GM12878 (cell line): ENCODE data around the gene ITPR2. TPM values are rescaled to one million over a fixed set of nuclear protein-coding genes. Genes with fewer than 3 reads are reported as not detected.

ENCODE experiments used
- ASH2L ChIP-seq: fragments of 300-600, 200-600 bp; sonication (generic); IDR thresholded peaks from 2 replicates; pipeline ENCODE4 v1.6.1; 2017; ENCODE audit warnings: low read depth, mild to moderate bottlenecking, borderline replicate concordance
- BCLAF1 ChIP-seq: fragments of 450-650 bp; IDR thresholded peaks from 2 replicates; pipeline ENCODE4 v1.6.1; 2017; ENCODE audit warnings: antibody characterized with exemption, mild to moderate bottlenecking, moderate library complexity
- BHLHE40 ChIP-seq, 2 experiments: fragments of 450-650 bp in 1 of 2; IDR thresholded peaks; 2 replicates each; pipeline ENCODE4 v1.6.1; 2011 to 2017; ENCODE audit warnings: low read depth in 2 of 2, borderline replicate concordance in 1 of 2, improper control_type of control experiment in 1 of 2, low read length in 1 of 2, mild to moderate bottlenecking in 1 of 2
- CBX3 ChIP-seq: fragments of 200-600 bp; sonication (generic); IDR thresholded peaks from 2 replicates; pipeline ENCODE4 v1.6.1; 2016; ENCODE audit warnings: low read depth, borderline replicate concordance
- CREB1 ChIP-seq: IDR thresholded peaks from 2 replicates; pipeline ENCODE4 v1.6.1; 2012; ENCODE audit warnings: low read depth, mild to moderate bottlenecking, inconsistent platforms
- ESRRA ChIP-seq: IDR thresholded peaks from 2 replicates; pipeline ENCODE4 v1.6.1; 2012; ENCODE audit warnings: mild to moderate bottlenecking, low read length, improper control_type of control experiment
- ETV6 ChIP-seq, 2 experiments: fragments of 450-650 bp in 1 of 2; IDR thresholded peaks in 1 of 2; conservative IDR thresholded peaks in 1 of 2; 2 replicates each; pipeline ENCODE4 v1.6.1; 2014; ENCODE audit warnings: antibody characterized with exemption in 1 of 2, borderline replicate concordance in 1 of 2, low read depth in 1 of 2, mild to moderate bottlenecking in 1 of 2, moderate library complexity in 1 of 2
- GABPA ChIP-seq: IDR thresholded peaks from 2 replicates; pipeline ENCODE4 v1.6.1; 2014; ENCODE audit warnings: antibody characterized with exemption, low read depth, mild to moderate bottlenecking, inconsistent platforms
- GATAD2B ChIP-seq: fragments of 450-650 bp; conservative IDR thresholded peaks from 2 replicates; pipeline ENCODE4 v1.6.1; 2017; ENCODE audit warnings: low read depth, mild to moderate bottlenecking, moderate library complexity
- HDAC2 ChIP-seq: fragments of 200-600 bp; sonication (generic); IDR thresholded peaks from 2 replicates; pipeline ENCODE4 v1.6.1; 2017
- IKZF1 ChIP-seq: fragments of 450-650 bp; conservative IDR thresholded peaks from 2 replicates; pipeline ENCODE4 v1.6.1; 2017; ENCODE audit warnings: antibody characterized with exemption, mild to moderate bottlenecking
- JUNB ChIP-seq: IDR thresholded peaks from 2 replicates; pipeline ENCODE4 v1.6.1; 2016; ENCODE audit warnings: antibody characterized with exemption, mild to moderate bottlenecking
- MTA2 ChIP-seq: fragments of 450-650 bp; IDR thresholded peaks from 2 replicates; pipeline ENCODE4 v1.6.1; 2016; ENCODE audit warnings: low read depth, mild to moderate bottlenecking, moderate library complexity
- MXI1 ChIP-seq: fragments of 150-350 bp; IDR thresholded peaks from 2 replicates; pipeline ENCODE4 v1.6.1; 2011; ENCODE audit warnings: low read depth, mild to moderate bottlenecking, inconsistent platforms, low read length, improper control_type of control experiment
- MYC ChIP-seq: IDR thresholded peaks from 2 replicates; pipeline ENCODE4 v1.6.1; 2011; ENCODE audit warnings: mild to moderate bottlenecking, low read length, moderate library complexity, inconsistent platforms; ENCODE audit not compliant: insufficient read depth, insufficient replicate concordance, insufficient read length, severe bottlenecking
- NR2C2 ChIP-seq: IDR thresholded peaks from 2 replicates; pipeline ENCODE4 v1.6.1; 2011; ENCODE audit warnings: borderline replicate concordance, low read depth; ENCODE audit not compliant: control insufficient read depth, insufficient read length
- PML ChIP-seq: IDR thresholded peaks from 2 replicates; pipeline ENCODE4 v1.6.1; 2012; ENCODE audit warnings: low read length, inconsistent platforms
- RAD21 ChIP-seq: IDR thresholded peaks from 2 replicates; pipeline ENCODE4 v1.6.1; 2011; ENCODE audit warnings: mild to moderate bottlenecking, low read depth, low read length, moderate library complexity; ENCODE audit not compliant: insufficient read depth
- RAD51 ChIP-seq: fragments of 450-650 bp; IDR thresholded peaks from 2 replicates; pipeline ENCODE4 v1.6.1; 2016; ENCODE audit warnings: moderate library complexity, mild to moderate bottlenecking, inconsistent platforms
- RCOR1 ChIP-seq: conservative IDR thresholded peaks from 2 replicates; pipeline ENCODE4 v1.6.1; 2012; ENCODE audit warnings: low read depth, low read length, improper control_type of control experiment
- RELA ChIP-seq: fragments of 450-650 bp; IDR thresholded peaks from 2 replicates; pipeline ENCODE4 v1.8.0; 2014; ENCODE audit warnings: borderline replicate concordance; ENCODE audit not compliant: partially characterized antibody
- SMC3 ChIP-seq: IDR thresholded peaks from 2 replicates; pipeline ENCODE4 v1.6.1; 2011; ENCODE audit warnings: low read length, improper control_type of control experiment, borderline replicate concordance
- STAT1 ChIP-seq: fragments of 450-650 bp; conservative IDR thresholded peaks from 2 replicates; pipeline ENCODE4 v1.6.1; 2014; ENCODE audit warnings: antibody characterized with exemption, mild to moderate bottlenecking
- TBL1XR1 ChIP-seq: IDR thresholded peaks from 2 replicates; pipeline ENCODE4 v1.6.1; 2012; ENCODE audit warnings: low read depth, low read length, improper control_type of control experiment
- ZNF622 ChIP-seq: fragments of 450-650 bp; IDR thresholded peaks from 2 replicates; pipeline ENCODE4 v1.6.1; 2017; ENCODE audit warnings: mild to moderate bottlenecking, inconsistent platforms
- polyA plus RNA-seq, 11 experiments: library from polyadenylated mRNA; depleted of rRNA in 4 of 11; unstranded in 6 of 11; stranded (reverse) in 5 of 11; fragments of >200 nt; fragmentation: Nextera tagmentation in 4 of 11; fragmentation: Illumina TruSeq in 1 of 11; extraction: Ambion mirVana in 4 of 11; extraction: Trizol in 1 of 11; gene quantifications; 1 replicate in 1 of 11; 2 replicates in 10 of 11; pipeline versions ENCODE4 v1.2.1 to v1.2.3, GENCODE V29; 2011 to 2016; ENCODE audit warnings: inconsistent platforms in 2 of 11, missing spikeins in 2 of 11, low read depth in 1 of 11
- total RNA-seq, 4 experiments: library from RNA; depleted of rRNA in 3 of 4; stranded (reverse); fragments of >200 nt in 3 of 4; fragmentation: Illumina TruSeq in 1 of 4; extraction: Trizol in 1 of 4; gene quantifications; 2 replicates each; pipeline versions ENCODE4 v1.2.1 to v1.2.3, GENCODE V29; 2013 to 2021
- TF ChIP-seq, protein P1 (sequence below): IDR thresholded peaks from 2 replicates; pipeline ENCODE4 v1.6.1; 2012; ENCODE audit warnings: low read depth, low read length, improper control_type of control experiment

The ITPR2 gene
- total and polyA plus RNA-seq, 10 of the 15 experiments (the other 5 are each of a cell fraction or from before 2014, with no cell fraction given): 7.5 to 76.2 (median 47.1) TPM

DNA sequence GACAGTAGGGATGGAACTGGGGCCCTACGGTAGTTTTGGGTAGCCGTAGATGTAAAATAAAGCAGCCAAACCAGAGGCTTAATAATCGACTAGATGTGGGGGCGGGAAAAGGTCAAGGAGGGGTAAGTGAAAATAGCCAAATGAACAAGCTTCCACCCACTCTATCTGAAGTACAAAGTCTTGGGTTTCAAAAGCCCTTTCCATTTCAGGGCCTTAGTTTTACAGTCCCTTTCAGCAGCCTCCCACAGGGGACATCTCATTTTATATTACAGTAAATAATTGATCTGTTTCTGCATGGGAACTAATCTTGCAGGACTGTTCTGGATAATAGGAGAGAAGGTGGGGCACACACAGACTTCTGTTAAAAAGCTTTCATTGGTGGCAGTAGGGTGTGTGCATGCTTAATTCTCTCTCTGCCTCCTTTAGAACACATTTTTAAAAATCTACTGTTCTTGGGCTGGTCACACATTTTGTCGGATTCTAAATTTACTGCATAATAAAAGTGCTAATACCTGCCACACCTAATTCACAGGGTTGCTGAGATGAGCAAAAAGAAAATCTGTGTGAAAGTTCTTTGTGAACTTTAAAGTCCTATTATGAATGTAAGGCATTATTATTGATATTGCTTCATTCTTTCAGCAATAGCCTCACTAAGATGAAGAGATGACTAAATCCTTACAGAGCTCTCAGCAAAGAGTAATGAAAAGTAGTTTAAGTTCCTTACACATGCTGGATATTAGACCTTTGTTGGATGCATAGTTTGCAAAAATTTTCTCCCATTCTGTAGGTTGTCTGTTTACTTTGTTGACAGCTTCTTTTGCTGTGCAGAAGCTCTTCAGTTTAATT is 104.6 kb downstream of the ITPR2 start (continued):
- TF ChIP-seq BCLAF1 (no peak), RAD51 (peak; percentile 28; the same call in 1 of the 2 replicates), PML (no peak), HDAC2 (no peak), ESRRA (no peak), ZNF622 (no peak), RELA (peak; percentile 16), GABPA (no peak), RAD21 (peak; percentile 7; the same call in 1 of the 2 replicates), ASH2L (no peak), CBX3 (no peak), MXI1 (peak; percentile 60), GATAD2B (peak; percentile 70), IKZF1 (peak; percentile 86), TBL1XR1 (peak; percentile 96), ETV6 (conservative IDR thresholded peaks at IDR 0.05 in 1 of 2, IDR thresholded peaks at IDR 0.05 in 1 of 2; ENCODE audit: borderline replicate concordance in 1 of 2, low read depth in 1 of 2) (0 out of 4 replicates have a peak, but pooled peaks of 1 of the 2 experiments have one; percentile 64), SMC3 (no peak), BHLHE40 (IDR thresholded peaks at IDR 0.05; ENCODE audit: borderline replicate concordance in 1 of 2, low read depth in 2 of 2, low read length in 1 of 2) (peak; percentile 18 to 60; a peak in 2 of 4 replicates), RCOR1 (no peak), MTA2 (peak; percentile 93), NR2C2 (no peak), STAT1 (no peak), JUNB (peak; percentile 81), CREB1 (peak; percentile 51; the same call in 1 of the 2 replicates), MYC (no peak)
- TF ChIP-seq, protein P1, sequence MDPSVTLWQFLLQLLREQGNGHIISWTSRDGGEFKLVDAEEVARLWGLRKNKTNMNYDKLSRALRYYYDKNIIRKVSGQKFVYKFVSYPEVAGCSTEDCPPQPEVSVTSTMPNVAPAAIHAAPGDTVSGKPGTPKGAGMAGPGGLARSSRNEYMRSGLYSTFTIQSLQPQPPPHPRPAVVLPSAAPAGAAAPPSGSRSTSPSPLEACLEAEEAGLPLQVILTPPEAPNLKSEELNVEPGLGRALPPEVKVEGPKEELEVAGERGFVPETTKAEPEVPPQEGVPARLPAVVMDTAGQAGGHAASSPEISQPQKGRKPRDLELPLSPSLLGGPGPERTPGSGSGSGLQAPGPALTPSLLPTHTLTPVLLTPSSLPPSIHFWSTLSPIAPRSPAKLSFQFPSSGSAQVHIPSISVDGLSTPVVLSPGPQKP: no peak
